Hematopoietic multipotent progenitor cell treated with erythropoietin and hydrocortisone succinate and interleukin-3 and kit ligand, for 8 days (in vitro differentiated cells): ENCODE results near the gene RMRP.
"Not testable (repeated sequence)": the region's sequence is repeated elsewhere in the genome, so short reads cannot be mapped to it uniquely, and the experiment has no call there.

Experiments
- DNase-seq: peaks from one replicate; pipeline ENCODE4 v3.0.0-alpha.2; 2015

The RMRP gene

DNA sequence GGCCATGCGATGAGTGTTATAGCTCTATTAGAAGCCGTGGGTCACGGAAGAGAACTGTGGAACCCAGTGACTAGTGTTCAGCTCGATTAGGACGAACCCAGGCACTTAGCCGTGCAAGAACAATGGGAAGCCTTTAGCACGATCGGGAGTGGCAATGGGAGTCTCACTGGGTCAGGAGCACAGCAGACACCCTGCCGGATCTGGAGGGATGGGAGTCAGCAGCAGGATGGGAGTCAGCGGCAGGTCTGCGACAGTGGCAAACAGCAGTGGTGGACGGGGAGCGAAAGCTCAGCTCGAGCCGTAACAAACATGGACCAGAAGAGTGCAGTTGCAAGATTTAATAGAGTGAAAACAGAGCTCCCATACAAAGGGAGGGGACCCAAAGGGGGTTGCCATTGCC lies 17.4 kb downstream of the RMRP start:
- not testable (repeated sequence) for DNase-seq

DNA sequence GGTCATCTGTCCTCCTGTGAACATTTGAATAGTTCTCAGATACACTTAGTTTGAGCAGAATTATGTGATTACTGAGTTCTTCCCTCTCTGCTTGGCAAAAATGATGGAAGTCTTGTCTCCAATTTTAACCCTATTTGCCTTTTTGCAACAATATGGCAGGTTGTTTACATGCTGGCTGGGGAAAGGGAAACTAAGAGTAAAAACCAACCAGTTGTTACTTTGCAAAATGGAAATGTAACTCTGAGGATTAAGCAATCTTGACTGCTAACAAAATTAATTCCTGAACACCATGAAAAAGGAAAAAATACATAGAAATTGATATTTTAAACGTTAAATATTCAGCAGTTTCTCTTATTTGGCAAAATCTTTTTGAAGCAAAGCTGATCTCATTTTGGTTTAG lies 18.2 kb downstream of the RMRP start:
- DNase-seq, result no peak

DNA sequence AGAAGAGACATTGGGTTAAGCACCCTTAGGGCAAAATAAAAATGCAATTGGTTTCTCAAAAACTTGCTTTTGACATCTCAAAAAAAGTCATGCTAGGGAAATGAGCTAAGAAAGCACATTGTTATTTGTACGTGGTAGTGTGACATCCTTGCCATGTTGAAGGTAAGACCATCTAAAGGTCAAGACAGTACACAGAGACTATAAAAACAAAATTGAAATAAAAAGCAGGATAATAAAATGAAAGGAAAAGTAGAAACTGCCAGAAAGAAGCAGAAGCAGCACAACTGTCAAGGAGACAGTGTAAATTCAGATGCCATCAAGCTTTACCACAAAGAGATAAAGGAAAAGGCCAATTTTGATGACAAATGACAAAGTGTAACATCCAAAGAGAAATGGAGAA lies 18.6 kb downstream of the RMRP start:
- not testable (repeated sequence) for DNase-seq

DNA sequence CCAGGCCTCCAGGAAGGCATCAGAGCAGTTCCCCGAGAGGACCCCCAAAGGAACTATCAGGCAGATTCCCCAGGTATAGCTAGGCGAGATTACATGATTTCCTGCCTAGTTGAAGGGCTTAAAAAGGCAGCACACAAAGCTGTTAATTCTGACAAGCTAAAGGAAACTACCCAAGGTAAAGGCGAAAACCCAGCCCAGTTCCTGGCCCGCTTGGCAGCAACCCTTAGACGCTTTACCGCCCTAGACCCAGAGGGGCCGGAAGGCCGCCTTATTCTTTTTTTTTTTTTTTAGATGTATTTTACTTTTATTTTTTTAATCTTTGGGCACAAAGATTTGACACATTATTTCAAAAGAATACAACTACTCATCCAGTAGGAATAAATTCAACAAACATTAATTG lies 19.1 kb downstream of the RMRP start:
- not testable (repeated sequence) for DNase-seq

DNA sequence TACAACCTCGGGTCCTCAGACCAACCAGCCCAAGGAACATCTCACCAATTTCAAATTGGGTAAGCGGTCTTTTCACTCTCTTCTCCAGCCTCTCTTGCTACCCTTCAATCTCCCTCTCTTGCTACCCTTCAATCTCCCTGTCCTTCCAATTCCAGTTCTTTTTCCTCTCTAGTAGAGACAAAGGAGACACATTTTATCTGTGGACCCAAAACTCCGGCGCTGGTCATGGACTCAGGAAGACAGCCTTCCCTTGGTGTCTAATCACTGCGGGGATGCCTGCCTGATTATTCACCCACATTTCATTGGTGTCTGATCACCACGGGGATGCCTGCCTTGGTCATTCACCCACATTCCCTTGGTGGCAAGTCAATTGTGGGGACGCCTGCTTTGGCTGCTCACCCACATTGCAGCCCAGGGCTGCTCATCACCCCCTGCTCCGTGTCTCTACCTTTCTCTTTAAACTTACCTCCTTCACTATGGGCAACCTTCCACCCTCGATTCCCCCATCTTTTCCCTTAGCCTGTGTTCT lies 20.3 kb downstream of the RMRP start:
- DNase-seq, result not testable (repeated sequence)

DNA sequence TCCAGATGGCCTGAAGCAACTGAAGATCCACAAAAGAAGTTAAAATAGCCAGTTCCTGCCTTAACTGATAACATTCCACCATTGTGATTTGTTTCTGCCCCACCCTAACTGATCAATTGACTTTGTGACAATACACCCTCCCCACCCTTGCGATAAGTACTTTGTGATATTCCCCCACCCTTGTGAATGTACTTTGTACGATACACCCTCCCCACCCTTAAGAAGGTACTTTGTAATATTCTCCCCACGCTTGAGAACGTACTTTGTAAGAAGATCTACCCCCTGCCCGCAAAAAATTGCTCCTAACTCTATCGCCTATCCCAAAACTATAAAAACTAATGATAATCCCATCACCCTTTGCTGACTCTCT lies 21.0 kb downstream of the RMRP start:
- DNase-seq, result not testable (repeated sequence)

DNA sequence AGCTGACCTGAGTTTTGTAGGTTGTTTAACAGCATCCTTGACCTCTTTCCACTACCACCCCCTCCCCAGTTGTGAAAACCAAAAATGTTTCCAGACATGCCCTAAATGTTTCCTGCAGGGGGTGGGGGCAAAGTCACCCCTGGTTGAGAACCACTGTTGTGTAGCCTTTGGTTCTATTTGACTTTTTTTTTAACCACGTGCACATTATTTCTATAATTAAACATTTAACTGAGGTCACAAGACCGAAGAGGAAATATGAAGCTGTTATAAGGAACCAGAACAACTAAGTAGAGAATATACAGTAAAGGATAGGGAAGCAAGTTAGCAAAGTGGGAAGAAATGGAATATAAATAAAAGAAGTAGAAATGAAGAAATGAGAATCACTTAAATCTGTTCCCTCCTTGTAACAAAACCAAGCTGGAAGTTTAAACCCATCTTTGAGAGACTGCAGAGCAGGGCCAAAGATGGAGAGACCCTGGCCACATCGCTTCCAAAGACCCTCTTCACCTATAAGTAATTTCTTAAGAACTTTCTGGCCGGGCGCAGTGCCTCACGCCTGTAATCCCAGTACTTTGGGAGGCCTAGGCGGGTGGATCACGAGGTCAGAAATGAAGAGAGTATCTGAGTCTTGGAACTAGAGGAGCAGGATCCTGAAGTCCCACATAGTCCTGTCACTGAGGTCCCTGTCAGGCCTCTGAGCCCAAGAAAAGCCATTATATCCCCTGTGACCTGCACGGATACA lies 21.5 kb downstream of the RMRP start:
- no peak for DNase-seq

DNA sequence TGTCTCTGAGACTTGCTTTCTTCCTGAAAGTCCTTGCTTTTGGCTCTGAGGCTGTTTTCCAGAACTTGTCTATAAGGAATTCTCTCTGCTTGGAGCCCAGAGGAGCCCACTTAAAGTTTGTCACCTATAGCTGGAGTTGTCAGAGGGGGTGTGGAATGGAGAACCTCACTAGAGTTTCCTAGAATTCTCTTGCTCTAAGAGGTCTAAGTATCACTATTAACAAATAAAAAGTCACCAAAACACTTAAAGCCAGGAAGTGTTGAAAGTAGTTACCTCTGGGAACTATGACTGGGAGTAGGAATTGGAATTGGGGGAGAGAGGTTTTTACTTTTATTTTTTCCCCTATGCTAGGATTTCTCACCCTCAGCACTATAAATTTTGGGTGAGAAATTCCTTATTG lies 22.1 kb downstream of the RMRP start:
- no peak for DNase-seq

DNA sequence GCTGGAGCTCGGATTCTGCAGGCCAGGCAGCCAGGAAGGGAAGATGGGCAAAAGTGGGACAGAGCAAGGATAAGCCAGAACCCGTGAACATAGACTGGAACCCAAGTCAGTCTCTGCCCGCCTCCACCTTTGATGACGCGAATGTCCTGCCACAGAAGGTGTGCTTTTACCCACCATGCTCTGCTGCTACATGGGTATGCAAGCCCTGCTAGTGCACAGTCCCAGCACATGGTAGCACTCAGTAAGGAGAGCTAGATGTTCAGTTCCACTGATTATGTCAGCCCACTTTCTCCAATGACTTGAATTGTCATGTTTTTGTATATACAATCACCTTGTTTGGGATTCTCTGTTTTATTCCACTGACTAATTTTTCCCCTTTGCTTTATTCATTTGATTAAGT lies 28.2 kb downstream of the RMRP start:
- no peak for DNase-seq

DNA sequence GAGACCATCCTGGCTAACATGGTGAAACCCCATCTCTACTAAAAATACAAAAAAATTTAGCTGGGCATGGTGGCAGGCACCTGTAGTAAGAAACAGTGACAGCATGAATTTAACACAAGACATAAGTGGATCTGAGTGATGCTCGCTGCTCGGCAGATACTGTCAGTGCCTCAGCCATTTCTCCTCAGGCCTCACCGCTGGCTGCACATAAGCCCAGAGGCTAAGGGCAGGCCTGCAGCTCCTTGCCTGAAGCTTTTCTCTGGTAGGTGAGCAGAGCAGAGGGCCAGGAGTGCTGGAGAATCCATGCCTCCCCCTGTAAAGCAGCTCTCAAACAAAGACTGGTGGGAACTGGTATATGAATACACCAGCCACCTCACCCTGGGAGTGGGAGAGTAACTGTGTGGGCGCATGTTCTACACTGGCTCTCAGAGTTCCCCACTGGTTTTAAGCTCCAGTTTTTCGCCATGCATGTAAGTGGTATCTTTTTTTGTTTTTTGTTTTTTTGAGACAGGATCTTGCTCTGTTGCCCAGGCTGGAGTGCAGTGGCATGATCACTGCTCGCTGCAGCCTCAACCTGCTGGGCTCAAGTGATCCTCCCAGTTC lies 29.3 kb downstream of the RMRP start:
- DNase-seq, result no peak

DNA sequence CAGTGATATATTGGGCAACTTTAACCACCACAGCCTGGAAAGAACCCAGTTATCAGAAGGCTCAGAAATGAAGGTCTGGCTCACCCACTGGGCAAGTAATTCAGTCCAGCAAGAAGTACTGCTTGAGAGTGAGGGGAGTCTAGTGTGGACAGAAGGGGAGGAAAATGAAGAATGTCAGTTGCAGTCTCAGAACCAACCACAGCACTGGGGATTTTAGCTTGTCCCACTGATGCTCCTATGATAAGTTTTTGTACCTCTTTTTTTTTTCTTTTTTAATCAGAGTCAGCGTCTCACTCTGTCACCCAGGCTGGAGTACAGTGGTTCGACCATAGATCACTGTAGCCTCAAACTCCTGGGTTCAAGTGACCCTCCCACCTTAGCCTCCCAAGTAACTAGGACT lies 30.2 kb downstream of the RMRP start:
- no peak for DNase-seq

DNA sequence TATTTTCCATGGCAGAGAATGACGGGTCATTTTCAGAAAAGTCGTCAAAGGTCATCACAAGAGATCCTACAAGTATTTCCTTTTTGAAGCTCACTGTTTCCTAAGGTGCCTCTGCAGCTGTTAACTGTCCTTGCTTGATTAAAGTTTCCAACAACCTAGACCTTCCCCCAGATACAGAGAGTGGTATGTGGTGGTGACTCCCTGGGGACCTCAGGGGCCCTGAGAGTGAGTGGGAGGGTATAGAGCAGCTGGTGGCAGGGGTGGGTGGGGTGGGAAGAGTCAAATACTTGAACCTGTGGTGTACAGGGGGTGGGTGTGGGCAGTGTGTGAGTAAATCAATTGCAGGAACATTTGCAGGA lies 38.0 kb downstream of the RMRP start:
- DNase-seq, result no peak

DNA sequence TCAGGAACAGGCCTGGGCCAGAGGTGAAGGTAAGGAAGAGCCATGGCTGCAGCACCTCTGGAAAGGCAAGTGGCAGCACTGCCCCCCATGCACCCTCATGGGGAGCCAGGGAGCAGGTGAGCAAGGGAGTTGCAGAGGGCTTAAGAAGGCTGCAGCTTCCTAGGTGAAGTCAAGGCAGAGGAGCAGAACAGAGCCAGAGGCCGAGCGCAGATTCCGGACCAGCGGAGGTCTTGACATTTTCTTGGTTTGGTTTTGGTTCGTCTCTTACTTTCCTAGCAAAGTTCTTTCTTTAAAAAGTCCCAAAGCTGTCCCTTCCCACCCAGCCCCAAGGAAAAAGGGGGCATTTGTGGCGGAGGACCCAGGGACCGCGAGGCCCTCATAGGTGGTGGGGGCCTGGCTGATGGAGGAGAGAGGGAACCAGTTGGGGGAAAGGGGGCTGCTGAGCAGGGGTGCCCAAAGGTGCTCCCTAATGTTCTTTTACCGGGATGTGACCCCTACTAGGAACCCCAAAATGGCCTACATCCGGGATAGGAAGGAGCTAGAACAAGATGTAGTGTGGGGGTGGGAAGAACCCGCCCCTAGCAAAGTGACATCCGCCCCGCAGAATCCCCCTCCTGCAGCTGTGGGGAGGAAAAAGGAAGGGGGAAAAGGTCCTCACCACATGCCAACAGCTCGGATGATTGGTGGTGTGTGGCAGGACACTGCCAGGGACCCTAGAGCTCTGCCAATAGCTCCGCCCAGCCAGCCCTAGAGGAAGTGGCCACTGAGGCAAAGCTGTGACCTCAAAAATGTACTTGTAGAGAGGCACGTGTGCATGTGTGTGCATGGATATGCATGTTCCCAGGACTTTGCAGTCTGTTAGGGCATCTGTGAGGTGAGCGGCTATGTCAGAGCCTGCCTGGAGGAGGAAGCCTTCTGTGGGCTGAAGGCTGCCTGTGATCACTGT lies 38.7 kb downstream of the RMRP start:
- no peak for DNase-seq

DNA sequence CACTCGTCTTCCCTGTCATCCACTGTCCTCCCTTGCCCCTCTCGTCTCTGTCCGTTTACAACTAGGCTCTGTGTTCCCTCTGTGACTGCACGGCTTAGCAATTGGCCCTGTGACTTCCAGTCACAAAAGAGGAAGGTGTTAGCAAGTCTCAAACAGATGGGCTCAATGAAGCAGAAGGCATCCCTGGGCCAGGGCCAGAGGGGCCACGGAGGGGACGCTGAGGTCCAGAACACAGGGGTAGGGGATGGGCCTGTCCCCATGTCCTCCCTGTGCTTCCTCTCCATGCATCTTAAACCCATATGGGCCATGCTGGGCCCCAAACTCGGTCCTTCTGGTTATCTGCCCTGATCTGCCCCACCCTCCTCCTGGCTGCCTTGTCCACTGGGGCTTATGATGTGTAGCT lies 39.5 kb downstream of the RMRP start, which contains the start of gene CD72:
Gene CD72 (minus strand): TSS at position 89 of the 403 bp plus-strand sequence. CDS start 110 bp downstream, outside the sequence.
- DNase-seq, result no peak

DNA sequence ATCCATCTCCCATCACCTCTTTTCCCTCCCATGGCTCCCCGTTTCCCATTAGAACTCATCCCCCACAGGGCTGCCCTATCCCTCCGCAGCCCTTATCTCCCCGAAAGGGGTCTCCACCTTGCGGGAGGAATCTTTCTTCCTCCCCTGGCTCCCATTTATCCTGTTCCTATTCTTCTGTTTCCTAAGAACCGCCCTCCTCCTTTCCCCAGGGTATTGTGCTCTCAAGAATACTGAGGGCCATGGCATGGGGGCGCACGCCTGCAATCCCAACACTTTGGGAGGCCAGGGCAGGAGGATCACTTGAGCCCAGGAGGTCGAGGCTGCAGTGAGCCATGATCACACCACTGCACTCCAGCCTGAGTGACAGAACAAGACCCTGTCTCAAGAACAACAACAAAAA lies 40.3 kb downstream of the RMRP start:
- DNase-seq, result no peak

DNA sequence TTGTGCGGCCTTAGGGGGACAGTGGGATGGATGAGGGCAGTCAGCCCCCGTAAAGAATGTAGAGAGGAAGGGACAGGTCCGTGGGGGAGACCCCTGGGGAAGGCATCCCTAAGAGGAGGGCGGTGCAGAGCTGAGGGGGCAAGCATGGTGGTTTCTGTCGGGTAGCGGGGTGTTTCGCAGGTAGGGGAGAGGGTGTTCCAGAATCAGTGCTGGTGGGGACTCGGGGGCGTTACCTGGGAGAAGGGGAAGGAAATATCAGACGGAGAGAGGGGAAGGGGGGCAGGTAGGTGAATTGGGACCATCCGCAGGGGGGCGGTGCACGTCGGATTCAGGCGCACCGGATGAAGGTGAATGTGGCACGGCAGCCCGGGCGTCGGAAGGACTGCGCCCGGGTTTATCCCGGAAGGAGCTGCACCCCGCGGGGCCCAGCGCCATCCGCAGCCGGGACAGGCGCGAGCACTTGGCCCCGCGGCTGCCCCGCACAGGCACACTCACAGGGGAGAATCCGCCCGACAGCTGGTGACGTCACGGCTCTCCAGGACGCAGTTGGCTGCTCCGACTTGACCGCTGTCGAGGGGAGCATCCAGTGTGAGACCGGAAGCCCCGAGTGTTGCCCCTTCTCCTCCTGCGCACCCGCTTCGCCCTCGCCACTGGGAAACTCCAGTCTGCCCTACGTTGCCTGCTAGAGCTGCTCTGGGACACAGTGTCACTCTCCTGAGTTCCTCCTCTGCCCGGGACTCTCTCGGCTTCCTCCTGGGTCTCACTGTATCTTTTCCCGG lies 40.9 kb downstream of the RMRP start:
- peak; percentile 46 for DNase-seq

DNA sequence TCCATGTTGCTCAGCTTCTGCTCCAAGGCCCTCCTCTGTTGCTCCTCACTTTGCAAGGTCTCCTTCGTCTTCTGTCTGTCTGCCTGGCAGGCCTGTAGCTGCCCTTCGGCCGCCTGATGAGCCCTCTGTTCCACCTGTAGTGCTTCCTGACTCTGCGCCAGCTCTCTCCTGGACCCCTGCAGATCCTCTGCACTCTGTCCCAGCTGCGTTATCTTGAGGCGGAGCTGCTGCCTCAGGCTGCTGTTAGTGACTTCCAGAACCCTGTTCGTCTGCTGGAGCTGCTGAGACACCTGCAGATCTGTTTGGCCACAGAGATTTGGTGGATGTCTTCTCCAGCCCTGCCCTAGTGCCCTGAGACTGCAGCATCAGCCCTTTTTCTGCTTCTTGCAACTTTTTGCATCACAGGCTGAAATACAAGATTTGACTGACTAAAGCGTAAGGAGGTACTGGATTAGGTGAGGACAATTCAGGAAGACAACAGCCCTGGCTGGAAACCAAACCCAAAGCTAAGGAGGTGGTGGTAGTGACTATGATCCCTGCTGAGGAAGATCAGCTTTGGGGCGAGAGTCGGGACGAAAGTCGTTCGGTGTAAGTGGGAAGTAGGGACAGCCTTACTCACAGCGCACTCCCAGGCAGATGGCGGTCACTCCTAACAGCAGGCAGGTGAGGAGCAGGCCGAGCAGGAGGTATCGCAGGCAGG lies 41.7 kb downstream of the RMRP start:
- DNase-seq, result no peak

DNA sequence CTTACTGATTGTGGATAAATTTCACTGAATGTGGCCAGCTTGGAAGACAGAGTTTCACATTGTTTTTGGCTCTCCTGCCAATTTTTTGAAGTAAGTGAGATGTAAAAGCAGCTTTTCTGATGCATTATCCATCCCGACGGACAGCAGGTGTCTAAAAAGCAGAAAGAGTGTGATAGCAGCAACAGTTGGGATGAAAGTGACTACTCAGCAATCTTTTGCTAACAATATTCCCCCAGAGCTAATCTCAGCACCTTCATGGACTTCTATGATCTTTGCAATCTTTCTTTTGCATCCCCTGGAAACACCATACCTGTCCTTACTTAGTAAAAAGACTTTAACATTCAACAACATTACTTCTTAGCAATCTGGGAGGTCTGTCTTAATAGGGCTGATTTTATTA lies 45.0 kb downstream of the RMRP start:
- DNase-seq, result no peak

DNA sequence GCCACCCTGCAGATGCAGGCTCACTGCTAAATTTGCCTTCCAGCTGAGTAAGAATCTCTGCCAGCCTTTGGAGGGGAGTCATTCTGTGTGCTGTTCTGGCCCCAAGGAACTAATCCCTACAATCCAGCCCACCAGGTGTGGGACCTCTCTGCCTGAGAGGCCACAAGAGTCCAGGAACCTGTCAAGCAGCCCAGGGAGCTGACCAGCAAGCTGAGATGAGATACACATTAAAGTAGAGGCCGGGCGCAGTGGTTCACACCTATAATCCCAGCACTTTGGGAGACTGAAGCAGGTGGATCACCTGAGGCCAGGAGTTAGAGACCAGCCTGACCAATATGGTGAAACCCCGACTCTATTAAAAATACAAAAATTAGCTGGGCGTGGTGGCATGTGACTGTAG lies 45.8 kb downstream of the RMRP start:
- not testable (repeated sequence) for DNase-seq

DNA sequence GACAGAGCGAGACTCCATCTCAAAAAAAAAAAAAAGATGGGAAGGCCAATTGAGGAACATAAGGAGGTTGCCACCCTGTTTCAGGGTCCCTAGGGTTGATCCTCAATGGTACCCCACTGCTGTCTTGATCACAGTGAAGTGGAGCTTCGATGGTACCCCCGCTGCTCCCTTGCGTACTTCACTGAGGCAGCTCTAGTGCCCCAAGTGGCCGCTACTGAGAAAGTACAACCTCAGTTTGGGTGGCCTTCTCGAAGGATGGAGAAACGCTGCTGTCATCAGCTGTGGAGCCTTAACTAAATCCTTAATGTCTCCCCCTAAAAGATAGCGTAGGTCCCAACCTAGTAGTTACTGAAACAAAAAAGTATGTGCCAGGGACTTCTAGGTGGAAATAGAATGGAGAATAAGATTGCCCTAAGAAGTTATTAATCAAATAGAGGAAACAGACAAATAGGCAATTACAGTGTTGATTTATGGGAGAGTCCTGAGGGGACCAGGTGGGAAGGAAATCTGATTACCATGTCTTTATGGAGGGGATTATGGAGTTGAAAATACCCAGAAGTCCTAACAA lies 46.5 kb downstream of the RMRP start:
- peak; percentile 52 for DNase-seq

DNA sequence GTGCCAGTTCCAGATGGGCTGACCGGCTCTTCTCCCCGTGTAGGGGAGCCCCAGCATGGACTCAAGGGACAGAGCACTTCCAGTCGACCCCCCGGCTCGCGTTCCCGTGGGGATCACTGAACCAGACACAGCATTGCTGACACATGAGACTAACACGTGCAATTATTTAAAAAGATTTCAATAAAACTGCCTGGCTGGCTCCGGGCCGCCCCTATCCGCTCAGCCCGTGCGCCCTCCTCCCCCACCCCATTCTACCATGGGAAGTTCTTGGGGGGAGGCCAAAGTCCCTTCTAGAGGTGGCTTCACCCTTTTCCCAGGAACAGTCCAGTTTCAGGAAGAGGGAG lies 48.0 kb downstream of the RMRP start:
- DNase-seq, result no peak
